ENCODE data around the gene DAB2IP.

The DAB2IP gene

GRCh38 chr9:121812159-121812735 is 160.8 kb downstream of the DAB2IP start:
- FAIRE-seq = no peak
- DNase-seq (ENCODE audit: insufficient read length, low spot score) = no peak

GRCh38 chr9:121813519-121814210 is 162.2 kb downstream of the DAB2IP start:
- FAIRE-seq (no peak), DNase-seq (ENCODE audit: insufficient read length, low spot score) (no peak)

- FAIRE-seq (no peak), DNase-seq (ENCODE audit: insufficient read length, low spot score) (no peak)
These were observed 163.2 kb downstream of the DAB2IP start for GRCh38 chr9:121814594-121814993.

GRCh38 chr9:121815084-121815483 is 163.7 kb downstream of the DAB2IP start:
- DNase-seq (ENCODE audit: insufficient read length, low spot score) (no peak), FAIRE-seq (no peak)

- no peak for FAIRE-seq
- DNase-seq (ENCODE audit: insufficient read length, low spot score) = no peak
These were observed 164.4 kb downstream of the DAB2IP start for GRCh38 chr9:121815546-121816448.

- FAIRE-seq (no peak), DNase-seq (ENCODE audit: insufficient read length, low spot score) (no peak)
These were observed 165.0 kb downstream of the DAB2IP start for GRCh38 chr9:121816449-121816817.

GRCh38 chr9:121816845-121817450 is 165.5 kb downstream of the DAB2IP start:
- FAIRE-seq = no peak
- DNase-seq (ENCODE audit: insufficient read length, low spot score) = no peak

GRCh38 chr9:121817476-121817875 is 166.0 kb downstream of the DAB2IP start:
- DNase-seq (ENCODE audit: insufficient read length, low spot score) (no peak), FAIRE-seq (no peak)

GRCh38 chr9:121818016-121818661 is 166.7 kb downstream of the DAB2IP start:
- no peak for FAIRE-seq

GRCh38 chr9:121818841-121819427 is 167.5 kb downstream of the DAB2IP start:
- DNase-seq (ENCODE audit: insufficient read length, low spot score) (no peak), FAIRE-seq (no peak)

More at GRCh38 chr9:121818016-121818661, 166.7 kb downstream of the DAB2IP start:
- no peak for DNase-seq (ENCODE audit: insufficient read length, low spot score)

- no peak for FAIRE-seq
These were observed 168.2 kb downstream of the DAB2IP start for GRCh38 chr9:121819428-121820231.

GRCh38 chr9:121820286-121821005 is 169.0 kb downstream of the DAB2IP start:
- DNase-seq (ENCODE audit: insufficient read length, low spot score) (no peak), FAIRE-seq (no peak)

More at GRCh38 chr9:121819428-121820231, 168.2 kb downstream of the DAB2IP start:
- no peak for DNase-seq (ENCODE audit: insufficient read length, low spot score)

- DNase-seq (ENCODE audit: insufficient read length, low spot score) (no peak), FAIRE-seq (no peak)
These were observed 169.9 kb downstream of the DAB2IP start for GRCh38 chr9:121821326-121821725.

- FAIRE-seq = no peak
- DNase-seq (ENCODE audit: insufficient read length, low spot score) = no peak
These were observed 171.0 kb downstream of the DAB2IP start for GRCh38 chr9:121822093-121823085.

- no peak for DNase-seq (ENCODE audit: insufficient read length, low spot score)
- FAIRE-seq = no peak
These were observed 172.2 kb downstream of the DAB2IP start for GRCh38 chr9:121823451-121824169.

- FAIRE-seq (no peak), DNase-seq (ENCODE audit: insufficient read length, low spot score) (no peak)
These were observed 173.2 kb downstream of the DAB2IP start for GRCh38 chr9:121824651-121825030.

Data from GM19239 (cell line).